Measurements from ENCODE around the gene INHBE.

The INHBE gene

GRCh38 chr12:57462251-57462911, 7.3 kb downstream of the INHBE start:
- peaks cover 2% of the 10 kb centered on the region for H3K9me3 ChIP-seq (ENCODE audit: control insufficient read depth, low read length)
- H3K27me3 ChIP-seq (replicated peaks; ENCODE audit: control insufficient read depth, insufficient read depth, low read length), result peaks cover 41% of the 10 kb centered on the region
- H3K4me1 ChIP-seq (ENCODE audit: control insufficient read depth, insufficient read depth, low read length), result peaks cover 14% of the 10 kb centered on the region
- H3K4me3 ChIP-seq (ENCODE audit: low read length), result peak overlapping the region; percentile 81
- H3K36me3 ChIP-seq (ENCODE audit: control insufficient read depth, insufficient read depth, low read length, severe bottlenecking), result no peaks in the 10 kb centered on the region
- peak; percentile 95 for DNase-seq (ENCODE audit: low read depth)
- peak overlapping the region; percentile 64 for H3K9ac ChIP-seq (ENCODE audit: low read length)

GRCh38 chr12:57462912-57463253, 7.8 kb downstream of the INHBE start:
- no peak overlapping the region for H3K4me3 ChIP-seq (ENCODE audit: low read length)
- H3K9ac ChIP-seq (ENCODE audit: low read length), result no peak overlapping the region
- H3K36me3 ChIP-seq (ENCODE audit: control insufficient read depth, insufficient read depth, low read length, severe bottlenecking), result no peaks in the 10 kb centered on the region
- H3K27me3 ChIP-seq (replicated peaks; ENCODE audit: control insufficient read depth, insufficient read depth, low read length), result peaks cover 46% of the 10 kb centered on the region
- H3K4me1 ChIP-seq (ENCODE audit: control insufficient read depth, insufficient read depth, low read length), result peaks cover 14% of the 10 kb centered on the region
- peaks cover 2% of the 10 kb centered on the region for H3K9me3 ChIP-seq (ENCODE audit: control insufficient read depth, low read length)
- DNase-seq (ENCODE audit: low read depth), result no peak

GRCh38 chr12:57464569-57464968, 9.5 kb downstream of the INHBE start:
- Histone ChIP-seq H3K9me3 (ENCODE audit: control insufficient read depth, low read length) (peaks cover 2% of the 10 kb centered on the region), H3K4me3 (ENCODE audit: low read length) (no peak overlapping the region), H3K9ac (ENCODE audit: low read length) (no peak overlapping the region), H3K27me3 (replicated peaks; ENCODE audit: control insufficient read depth, insufficient read depth, low read length) (peaks cover 55% of the 10 kb centered on the region), H3K4me1 (ENCODE audit: control insufficient read depth, insufficient read depth, low read length) (peaks cover 10% of the 10 kb centered on the region), H3K36me3 (ENCODE audit: control insufficient read depth, insufficient read depth, low read length, severe bottlenecking) (no peaks in the 10 kb centered on the region)
- no peak for DNase-seq (ENCODE audit: low read depth)

- no peak for DNase-seq (ENCODE audit: low read depth)
- Histone ChIP-seq H3K36me3 (ENCODE audit: control insufficient read depth, insufficient read depth, low read length, severe bottlenecking) (no peaks in the 10 kb centered on the region), H3K4me1 (ENCODE audit: control insufficient read depth, insufficient read depth, low read length) (peaks cover 10% of the 10 kb centered on the region), H3K4me3 (ENCODE audit: low read length) (no peak overlapping the region), H3K9me3 (ENCODE audit: control insufficient read depth, low read length) (peaks cover 2% of the 10 kb centered on the region), H3K9ac (ENCODE audit: low read length) (no peak overlapping the region), H3K27me3 (replicated peaks; ENCODE audit: control insufficient read depth, insufficient read depth, low read length) (peaks cover 61% of the 10 kb centered on the region)
Measured at GRCh38 chr12:57465030-57465746, 10.1 kb downstream of the INHBE start.

- H3K27me3 ChIP-seq (replicated peaks; ENCODE audit: control insufficient read depth, insufficient read depth, low read length), result peaks cover 64% of the 10 kb centered on the region
- no peak overlapping the region for H3K4me3 ChIP-seq (ENCODE audit: low read length)
- DNase-seq (ENCODE audit: low read depth), result no peak
- no peaks in the 10 kb centered on the region for H3K36me3 ChIP-seq (ENCODE audit: control insufficient read depth, insufficient read depth, low read length, severe bottlenecking)
- peaks cover 10% of the 10 kb centered on the region for H3K4me1 ChIP-seq (ENCODE audit: control insufficient read depth, insufficient read depth, low read length)
- H3K9me3 ChIP-seq (ENCODE audit: control insufficient read depth, low read length), result peaks cover 2% of the 10 kb centered on the region
- no peak overlapping the region for H3K9ac ChIP-seq (ENCODE audit: low read length)
Measured at GRCh38 chr12:57465747-57466505, 10.8 kb downstream of the INHBE start.

GRCh38 chr12:57467212-57467874, 12.2 kb downstream of the INHBE start:
- no peak for DNase-seq (ENCODE audit: low read depth)
- H3K4me3 ChIP-seq (ENCODE audit: low read length), result no peak overlapping the region
- H3K27me3 ChIP-seq (replicated peaks; ENCODE audit: control insufficient read depth, insufficient read depth, low read length), result peaks cover 72% of the 10 kb centered on the region

GRCh38 chr12:57467915-57468314, 12.8 kb downstream of the INHBE start:
- H3K36me3 ChIP-seq (ENCODE audit: control insufficient read depth, insufficient read depth, low read length, severe bottlenecking), result no peaks in the 10 kb centered on the region
- peaks cover 2% of the 10 kb centered on the region for H3K9me3 ChIP-seq (ENCODE audit: control insufficient read depth, low read length)
- no peak for DNase-seq (ENCODE audit: low read depth)
- H3K9ac ChIP-seq (ENCODE audit: low read length), result no peak overlapping the region
- no peaks in the 10 kb centered on the region for H3K4me1 ChIP-seq (ENCODE audit: control insufficient read depth, insufficient read depth, low read length)
- H3K27me3 ChIP-seq (replicated peaks; ENCODE audit: control insufficient read depth, insufficient read depth, low read length), result peaks cover 77% of the 10 kb centered on the region
- H3K4me3 ChIP-seq (ENCODE audit: low read length), result no peak overlapping the region

More at GRCh38 chr12:57467212-57467874, 12.2 kb downstream of the INHBE start:
- H3K9me3 ChIP-seq (ENCODE audit: control insufficient read depth, low read length), result peaks cover 2% of the 10 kb centered on the region
- H3K9ac ChIP-seq (ENCODE audit: low read length), result no peak overlapping the region
- H3K36me3 ChIP-seq (ENCODE audit: control insufficient read depth, insufficient read depth, low read length, severe bottlenecking), result no peaks in the 10 kb centered on the region
- H3K4me1 ChIP-seq (ENCODE audit: control insufficient read depth, insufficient read depth, low read length), result peaks cover 3% of the 10 kb centered on the region

- H3K36me3 ChIP-seq (ENCODE audit: control insufficient read depth, insufficient read depth, low read length, severe bottlenecking), result no peaks in the 10 kb centered on the region
- no peak for DNase-seq (ENCODE audit: low read depth)
- H3K27me3 ChIP-seq (replicated peaks; ENCODE audit: control insufficient read depth, insufficient read depth, low read length), result peaks cover 84% of the 10 kb centered on the region
- H3K4me1 ChIP-seq (ENCODE audit: control insufficient read depth, insufficient read depth, low read length), result no peaks in the 10 kb centered on the region
- H3K9ac ChIP-seq (ENCODE audit: low read length), result no peak overlapping the region
- peaks cover 2% of the 10 kb centered on the region for H3K9me3 ChIP-seq (ENCODE audit: control insufficient read depth, low read length)
- H3K4me3 ChIP-seq (ENCODE audit: low read length), result no peak overlapping the region
Measured at GRCh38 chr12:57469296-57470164, 14.4 kb downstream of the INHBE start.

- H3K36me3 ChIP-seq (ENCODE audit: control insufficient read depth, insufficient read depth, low read length, severe bottlenecking), result no peaks in the 10 kb centered on the region
- H3K9ac ChIP-seq (ENCODE audit: low read length), result no peak overlapping the region
- H3K4me1 ChIP-seq (ENCODE audit: control insufficient read depth, insufficient read depth, low read length), result peaks cover 3% of the 10 kb centered on the region
- H3K9me3 ChIP-seq (ENCODE audit: control insufficient read depth, low read length), result peaks cover 2% of the 10 kb centered on the region
- no peak for DNase-seq (ENCODE audit: low read depth)
- H3K4me3 ChIP-seq (ENCODE audit: low read length), result no peak overlapping the region
- peaks cover 84% of the 10 kb centered on the region for H3K27me3 ChIP-seq (replicated peaks; ENCODE audit: control insufficient read depth, insufficient read depth, low read length)
Measured at GRCh38 chr12:57470286-57470969, 15.3 kb downstream of the INHBE start.

- Histone ChIP-seq H3K9me3 (ENCODE audit: control insufficient read depth, low read length) (no peaks in the 10 kb centered on the region), H3K4me1 (ENCODE audit: control insufficient read depth, insufficient read depth, low read length) (peaks cover 10% of the 10 kb centered on the region), H3K9ac (ENCODE audit: low read length) (no peak overlapping the region), H3K36me3 (ENCODE audit: control insufficient read depth, insufficient read depth, low read length, severe bottlenecking) (no peaks in the 10 kb centered on the region), H3K4me3 (ENCODE audit: low read length) (no peak overlapping the region), H3K27me3 (replicated peaks; ENCODE audit: control insufficient read depth, insufficient read depth, low read length) (peaks cover 84% of the 10 kb centered on the region)
- DNase-seq (ENCODE audit: low read depth), result no peak
Measured at GRCh38 chr12:57470970-57471656, 16.0 kb downstream of the INHBE start.
